ENCODE data around the gene SMYD3. TPM values are rescaled to one million over a fixed set of nuclear protein-coding genes. Genes with fewer than 3 reads are reported as not detected.

The SMYD3 gene
- total RNA-seq, 2 donors from 2014 or later = 8.8 to 19.0 TPM

DNA sequence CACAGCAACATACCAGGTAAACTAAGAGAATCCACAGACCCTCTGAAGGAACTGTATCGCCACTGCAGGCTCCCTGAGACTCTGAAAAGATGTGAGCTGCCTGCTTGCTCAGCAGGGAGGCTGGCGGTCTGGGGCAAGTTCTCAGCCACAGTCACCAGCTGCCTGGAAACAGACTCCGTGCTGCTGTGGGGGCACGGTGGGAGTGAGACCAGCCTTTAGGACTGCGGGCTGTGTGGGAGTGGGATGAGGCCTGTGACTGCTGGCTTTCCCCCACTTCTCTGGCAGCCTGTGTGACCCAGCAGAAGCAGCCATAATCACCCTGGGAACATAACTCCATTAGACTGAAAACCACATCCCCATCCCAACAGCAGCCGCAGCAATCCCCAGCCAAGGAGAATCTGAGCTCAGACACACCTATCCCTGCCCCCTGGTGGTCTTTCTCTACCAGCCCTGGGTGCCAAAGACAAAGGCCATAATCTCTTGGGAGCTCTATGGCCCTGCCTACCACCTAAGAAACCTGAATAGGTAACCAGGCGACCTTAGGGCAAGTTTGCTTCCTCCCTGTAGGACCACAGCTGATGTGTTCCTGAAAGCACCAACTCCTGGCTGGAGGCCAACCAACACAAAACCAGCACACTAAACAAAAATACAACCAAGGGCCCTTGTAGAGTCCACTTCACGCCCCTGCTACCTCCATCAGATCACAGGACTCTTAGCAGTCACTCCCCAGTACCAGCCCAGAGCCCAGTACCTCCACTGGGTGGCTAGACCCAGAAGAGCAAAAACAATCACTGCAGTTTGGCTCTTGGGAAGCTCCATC lies 151.5 kb downstream of the SMYD3 start:
- DNase-seq (ENCODE audit: low spot score) (no peak), ATAC-seq (ENCODE audit: insufficient number of reproducible peaks, low FRiP score, low read depth) (no peak)
- H3K36me3 ChIP-seq = no peaks in the 10 kb centered on the region
- H3K4me3 ChIP-seq = no peak overlapping the region
- H3K27me3 ChIP-seq (replicated peaks; ENCODE audit: insufficient read depth) = no peaks in the 10 kb centered on the region
- TF ChIP-seq, protein P1, sequence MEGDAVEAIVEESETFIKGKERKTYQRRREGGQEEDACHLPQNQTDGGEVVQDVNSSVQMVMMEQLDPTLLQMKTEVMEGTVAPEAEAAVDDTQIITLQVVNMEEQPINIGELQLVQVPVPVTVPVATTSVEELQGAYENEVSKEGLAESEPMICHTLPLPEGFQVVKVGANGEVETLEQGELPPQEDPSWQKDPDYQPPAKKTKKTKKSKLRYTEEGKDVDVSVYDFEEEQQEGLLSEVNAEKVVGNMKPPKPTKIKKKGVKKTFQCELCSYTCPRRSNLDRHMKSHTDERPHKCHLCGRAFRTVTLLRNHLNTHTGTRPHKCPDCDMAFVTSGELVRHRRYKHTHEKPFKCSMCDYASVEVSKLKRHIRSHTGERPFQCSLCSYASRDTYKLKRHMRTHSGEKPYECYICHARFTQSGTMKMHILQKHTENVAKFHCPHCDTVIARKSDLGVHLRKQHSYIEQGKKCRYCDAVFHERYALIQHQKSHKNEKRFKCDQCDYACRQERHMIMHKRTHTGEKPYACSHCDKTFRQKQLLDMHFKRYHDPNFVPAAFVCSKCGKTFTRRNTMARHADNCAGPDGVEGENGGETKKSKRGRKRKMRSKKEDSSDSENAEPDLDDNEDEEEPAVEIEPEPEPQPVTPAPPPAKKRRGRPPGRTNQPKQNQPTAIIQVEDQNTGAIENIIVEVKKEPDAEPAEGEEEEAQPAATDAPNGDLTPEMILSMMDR (IDR thresholded peaks at IDR 0.05) = no peak
- H3K27ac ChIP-seq = no peak overlapping the region
- H3K4me1 ChIP-seq (ENCODE audit: control insufficient read depth in 1 of 2, low read depth in 2 of 2) = no peaks in the 10 kb centered on the region
- peaks cover 13% of the 10 kb centered on the region for H3K9me3 ChIP-seq

DNA sequence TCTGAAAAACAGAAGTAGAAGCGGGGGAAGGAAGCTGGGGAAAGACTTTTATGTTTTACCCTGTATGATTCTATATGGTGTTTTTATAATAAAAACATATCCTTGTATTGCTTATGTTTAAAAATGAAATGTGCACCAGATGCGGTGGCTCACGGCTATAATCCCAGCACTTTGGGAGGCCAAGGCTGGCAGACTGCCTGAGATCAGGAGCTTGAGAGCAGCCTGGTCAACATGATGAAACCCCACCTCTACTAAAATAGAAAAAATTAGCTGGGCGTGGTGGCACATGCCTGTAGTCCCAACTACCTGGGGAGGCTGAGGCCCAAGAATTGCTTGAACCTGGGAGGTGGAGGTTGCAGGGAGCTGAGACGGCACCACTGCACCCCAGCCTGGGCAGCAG lies 155.4 kb downstream of the SMYD3 start:
- Histone ChIP-seq H3K36me3 (no peaks in the 10 kb centered on the region), H3K27me3 (replicated peaks; ENCODE audit: insufficient read depth) (no peaks in the 10 kb centered on the region), H3K4me3 (no peak overlapping the region), H3K27ac (no peak overlapping the region), H3K9me3 (no peaks in the 10 kb centered on the region), H3K4me1 (ENCODE audit: control insufficient read depth in 1 of 2, low read depth in 2 of 2) (no peaks in the 10 kb centered on the region)
- ATAC-seq (ENCODE audit: insufficient number of reproducible peaks, low FRiP score, low read depth) = no peak
- TF ChIP-seq, protein P1 (IDR thresholded peaks at IDR 0.05) = no peak
- no peak for DNase-seq (ENCODE audit: low spot score)

DNA sequence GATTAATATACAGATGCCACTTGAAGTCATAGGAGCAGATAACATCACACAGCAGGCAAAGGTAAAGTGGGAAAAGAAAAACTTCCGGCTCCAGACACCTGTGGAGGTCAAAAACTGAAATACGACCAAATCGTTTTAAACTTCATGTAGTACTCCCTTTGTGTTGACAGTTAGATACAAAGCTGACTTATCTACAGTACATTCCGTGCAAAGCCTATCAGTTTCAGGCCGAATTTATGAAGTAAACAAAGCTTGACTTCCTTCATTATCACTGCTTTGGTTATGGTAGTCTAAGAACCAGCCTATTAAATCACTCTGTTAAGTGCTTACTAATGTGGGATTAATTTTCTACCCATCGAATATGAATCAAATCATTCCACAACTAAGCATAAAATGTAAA lies 156.3 kb downstream of the SMYD3 start:
- no peak overlapping the region for H3K27ac ChIP-seq
- DNase-seq (ENCODE audit: low spot score) = no peak
- no peak for ATAC-seq (ENCODE audit: insufficient number of reproducible peaks, low FRiP score, low read depth)
- TF ChIP-seq, protein P1 (IDR thresholded peaks at IDR 0.05) = no peak
- no peaks in the 10 kb centered on the region for H3K36me3 ChIP-seq
- no peak overlapping the region for H3K4me3 ChIP-seq
- no peaks in the 10 kb centered on the region for H3K9me3 ChIP-seq
- H3K4me1 ChIP-seq (ENCODE audit: control insufficient read depth in 1 of 2, low read depth in 2 of 2) = no peaks in the 10 kb centered on the region
- H3K27me3 ChIP-seq (replicated peaks; ENCODE audit: insufficient read depth) = no peaks in the 10 kb centered on the region

DNA sequence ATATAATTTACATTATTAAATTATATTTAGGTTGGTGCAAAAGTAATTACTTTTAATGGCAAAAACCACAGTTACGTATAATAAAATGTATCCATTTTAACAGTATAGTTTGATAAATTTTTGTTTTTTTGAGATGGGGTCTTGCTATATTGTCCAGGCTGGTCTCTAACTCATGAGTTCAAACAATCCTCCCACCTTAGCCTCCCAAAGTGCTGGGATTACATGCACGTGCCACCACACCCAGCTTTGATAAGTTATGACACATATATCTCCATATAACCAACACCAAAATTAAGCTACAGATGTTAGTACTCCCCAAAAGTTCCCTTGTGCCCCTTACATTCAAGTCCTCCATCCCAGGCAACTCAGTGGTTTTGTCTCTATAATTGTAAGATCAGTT lies 163.1 kb downstream of the SMYD3 start:
- ATAC-seq (ENCODE audit: insufficient number of reproducible peaks, low FRiP score, low read depth) (no peak), DNase-seq (ENCODE audit: low spot score) (no peak)
- no peaks in the 10 kb centered on the region for H3K9me3 ChIP-seq
- no peaks in the 10 kb centered on the region for H3K27me3 ChIP-seq (replicated peaks; ENCODE audit: insufficient read depth)
- H3K27ac ChIP-seq = no peak overlapping the region
- TF ChIP-seq, protein P1 (IDR thresholded peaks at IDR 0.05) = no peak
- no peaks in the 10 kb centered on the region for H3K4me1 ChIP-seq (ENCODE audit: control insufficient read depth in 1 of 2, low read depth in 2 of 2)
- H3K36me3 ChIP-seq = no peaks in the 10 kb centered on the region
- no peak overlapping the region for H3K4me3 ChIP-seq

DNA sequence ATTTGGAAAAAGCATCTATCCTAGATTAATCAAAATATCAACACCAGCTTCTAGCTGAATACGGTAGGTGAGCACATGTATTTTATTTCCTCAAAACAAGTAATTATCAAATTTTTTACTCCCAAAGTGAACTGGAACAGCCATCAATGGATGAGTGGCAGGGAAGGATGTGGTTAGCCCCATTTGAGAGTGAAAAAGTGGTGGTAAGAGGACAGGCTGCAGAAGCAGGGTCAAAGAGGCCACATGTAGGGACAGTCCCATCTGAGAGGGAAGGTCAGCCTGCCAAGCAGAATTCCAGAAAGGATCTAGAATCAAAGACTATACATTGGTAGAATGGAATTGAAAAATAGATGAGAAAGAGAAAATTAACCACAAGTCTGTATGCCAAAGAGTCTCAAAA lies 163.8 kb downstream of the SMYD3 start:
- no peaks in the 10 kb centered on the region for H3K4me1 ChIP-seq (ENCODE audit: control insufficient read depth in 1 of 2, low read depth in 2 of 2)
- no peak overlapping the region for H3K4me3 ChIP-seq
- ATAC-seq (ENCODE audit: insufficient number of reproducible peaks, low FRiP score, low read depth) = no peak
- TF ChIP-seq, protein P1 (IDR thresholded peaks at IDR 0.05) = no peak
- H3K27me3 ChIP-seq (replicated peaks; ENCODE audit: insufficient read depth) = no peaks in the 10 kb centered on the region
- H3K9me3 ChIP-seq = no peaks in the 10 kb centered on the region
- H3K36me3 ChIP-seq = no peaks in the 10 kb centered on the region
- no peak overlapping the region for H3K27ac ChIP-seq
- DNase-seq (ENCODE audit: low spot score) = no peak
